Neuron (in vitro differentiated cells): ENCODE measurements around the gene SH3GL2.

Experiments used
- H2AFZ ChIP-seq: one replicate; pipeline ENCODE4 v1.6.1; 2013; ENCODE audit warnings: low read depth, mild to moderate bottlenecking, inconsistent platforms, low read length, moderate library complexity
- H3K27me3 ChIP-seq: one replicate; pipeline ENCODE4 v1.6.1; 2013; ENCODE audit warnings: low read length; ENCODE audit not compliant: insufficient read depth
- H3K36me3 ChIP-seq: one replicate; pipeline ENCODE4 v1.6.1; 2013; ENCODE audit warnings: low read length; ENCODE audit not compliant: insufficient read depth
- H3K4me1 ChIP-seq: one replicate; pipeline ENCODE4 v1.6.1; 2013; ENCODE audit warnings: low read length; ENCODE audit not compliant: insufficient read depth
- H3K4me3 ChIP-seq: 2 replicates; pipeline ENCODE4 v1.5.1; 2013; ENCODE audit warnings: mild to moderate bottlenecking, low read length, moderate library complexity
- H3K9me3 ChIP-seq: one replicate; pipeline ENCODE4 v1.6.1; 2013; ENCODE audit warnings: low read length

The SH3GL2 gene

GRCh38 chr9:17587113-17587512 lies 8.2 kb downstream of the SH3GL2 start:
- Histone ChIP-seq H3K27me3 (peaks cover 6% of the 10 kb centered on the region), H3K9me3 (no peaks in the 10 kb centered on the region), H2AFZ (no peak overlapping the region), H3K4me3 (no peak overlapping the region), H3K36me3 (no peaks in the 10 kb centered on the region), H3K4me1 (no peaks in the 10 kb centered on the region)

GRCh38 chr9:17588395-17588794 lies 9.5 kb downstream of the SH3GL2 start:
- Histone ChIP-seq H3K4me1 (no peaks in the 10 kb centered on the region), H3K36me3 (no peaks in the 10 kb centered on the region), H3K27me3 (peaks cover 2% of the 10 kb centered on the region), H3K9me3 (no peaks in the 10 kb centered on the region), H2AFZ (no peak overlapping the region), H3K4me3 (no peak overlapping the region)

- peaks cover 2% of the 10 kb centered on the region for H3K27me3 ChIP-seq
- H2AFZ ChIP-seq, result no peak overlapping the region
- H3K4me3 ChIP-seq, result no peak overlapping the region
- no peaks in the 10 kb centered on the region for H3K9me3 ChIP-seq
- H3K36me3 ChIP-seq, result no peaks in the 10 kb centered on the region
- no peaks in the 10 kb centered on the region for H3K4me1 ChIP-seq
Observed at GRCh38 chr9:17588941-17589340, 10.1 kb downstream of the SH3GL2 start.

GRCh38 chr9:17589771-17590170 lies 10.9 kb downstream of the SH3GL2 start:
- peaks cover 2% of the 10 kb centered on the region for H3K27me3 ChIP-seq
- H3K4me1 ChIP-seq, result no peaks in the 10 kb centered on the region
- H3K4me3 ChIP-seq, result no peak overlapping the region
- H3K36me3 ChIP-seq, result no peaks in the 10 kb centered on the region
- H3K9me3 ChIP-seq, result no peaks in the 10 kb centered on the region
- H2AFZ ChIP-seq, result no peak overlapping the region

GRCh38 chr9:17594961-17595360 lies 16.1 kb downstream of the SH3GL2 start:
- H2AFZ ChIP-seq, result no peak overlapping the region
- H3K27me3 ChIP-seq, result peaks cover 4% of the 10 kb centered on the region
- H3K4me1 ChIP-seq, result no peaks in the 10 kb centered on the region
- H3K36me3 ChIP-seq, result no peaks in the 10 kb centered on the region
- H3K4me3 ChIP-seq, result no peak overlapping the region
- H3K9me3 ChIP-seq, result no peaks in the 10 kb centered on the region

GRCh38 chr9:17597977-17598376 lies 19.1 kb downstream of the SH3GL2 start:
- H3K27me3 ChIP-seq, result peaks cover 4% of the 10 kb centered on the region
- no peak overlapping the region for H3K4me3 ChIP-seq
- H3K9me3 ChIP-seq, result no peaks in the 10 kb centered on the region
- no peak overlapping the region for H2AFZ ChIP-seq
- no peaks in the 10 kb centered on the region for H3K4me1 ChIP-seq
- H3K36me3 ChIP-seq, result no peaks in the 10 kb centered on the region

GRCh38 chr9:17600962-17601593 lies 22.2 kb downstream of the SH3GL2 start:
- no peaks in the 10 kb centered on the region for H3K36me3 ChIP-seq
- no peak overlapping the region for H3K4me3 ChIP-seq
- H2AFZ ChIP-seq, result no peak overlapping the region
- no peaks in the 10 kb centered on the region for H3K4me1 ChIP-seq
- H3K27me3 ChIP-seq, result peaks cover 4% of the 10 kb centered on the region
- H3K9me3 ChIP-seq, result no peaks in the 10 kb centered on the region

GRCh38 chr9:17604556-17604955 lies 25.7 kb downstream of the SH3GL2 start:
- Histone ChIP-seq H2AFZ (no peak overlapping the region), H3K9me3 (no peaks in the 10 kb centered on the region), H3K27me3 (no peaks in the 10 kb centered on the region), H3K36me3 (no peaks in the 10 kb centered on the region), H3K4me3 (no peak overlapping the region), H3K4me1 (no peaks in the 10 kb centered on the region)

- Histone ChIP-seq H3K36me3 (no peaks in the 10 kb centered on the region), H3K27me3 (peaks cover 2% of the 10 kb centered on the region), H3K9me3 (no peaks in the 10 kb centered on the region)
Observed at GRCh38 chr9:17609312-17610005, 30.6 kb downstream of the SH3GL2 start.

GRCh38 chr9:17611342-17611741 lies 32.5 kb downstream of the SH3GL2 start:
- H2AFZ ChIP-seq, result no peak overlapping the region
- no peaks in the 10 kb centered on the region for H3K9me3 ChIP-seq
- H3K36me3 ChIP-seq, result no peaks in the 10 kb centered on the region
- H3K4me1 ChIP-seq, result no peaks in the 10 kb centered on the region
- no peak overlapping the region for H3K4me3 ChIP-seq
- peaks cover 2% of the 10 kb centered on the region for H3K27me3 ChIP-seq

More at GRCh38 chr9:17609312-17610005, 30.6 kb downstream of the SH3GL2 start:
- no peaks in the 10 kb centered on the region for H3K4me1 ChIP-seq
- no peak overlapping the region for H2AFZ ChIP-seq
- no peak overlapping the region for H3K4me3 ChIP-seq

- Histone ChIP-seq H3K36me3 (no peaks in the 10 kb centered on the region), H3K4me3 (no peak overlapping the region), H3K27me3 (peaks cover 5% of the 10 kb centered on the region), H3K9me3 (no peaks in the 10 kb centered on the region), H3K4me1 (no peaks in the 10 kb centered on the region), H2AFZ (no peak overlapping the region)
Observed at GRCh38 chr9:17611917-17612316, 33.1 kb downstream of the SH3GL2 start.

GRCh38 chr9:17613758-17614157 lies 34.9 kb downstream of the SH3GL2 start:
- H3K36me3 ChIP-seq, result no peaks in the 10 kb centered on the region
- no peaks in the 10 kb centered on the region for H3K4me1 ChIP-seq
- peaks cover 5% of the 10 kb centered on the region for H3K27me3 ChIP-seq
- H3K9me3 ChIP-seq, result no peaks in the 10 kb centered on the region
- no peak overlapping the region for H3K4me3 ChIP-seq
- no peak overlapping the region for H2AFZ ChIP-seq

- Histone ChIP-seq H3K4me3 (no peak overlapping the region), H3K4me1 (no peaks in the 10 kb centered on the region), H2AFZ (no peak overlapping the region), H3K36me3 (no peaks in the 10 kb centered on the region), H3K9me3 (no peaks in the 10 kb centered on the region), H3K27me3 (peaks cover 5% of the 10 kb centered on the region)
Observed at GRCh38 chr9:17614250-17614649, 35.4 kb downstream of the SH3GL2 start.

GRCh38 chr9:17614903-17615302 lies 36.0 kb downstream of the SH3GL2 start:
- peaks cover 5% of the 10 kb centered on the region for H3K27me3 ChIP-seq
- H3K36me3 ChIP-seq, result no peaks in the 10 kb centered on the region
- H2AFZ ChIP-seq, result no peak overlapping the region
- H3K4me3 ChIP-seq, result no peak overlapping the region
- no peaks in the 10 kb centered on the region for H3K4me1 ChIP-seq
- no peaks in the 10 kb centered on the region for H3K9me3 ChIP-seq
